ENCODE data around the gene MTA3.

- no peak for TF ChIP-seq CTCF (IDR thresholded peaks at IDR 0.05; ENCODE audit: low read depth, low read length)
- TF ChIP-seq POLR2A (IDR thresholded peaks at IDR 0.05; ENCODE audit: extremely low read depth, insufficient read length): no peak
Observed at GRCh38 chr2:42557306-42557705, 11.1 kb upstream of the MTA3 start.

All from NB4 (cell line).